Adrenal gland (tissue), 12 donors: Measurements from ENCODE around the gene TBC1D14. TPM values are rescaled to one million over a fixed set of nuclear protein-coding genes. Genes with fewer than 3 reads are reported as not detected.

Experiments
- DNase-seq, 7 donors: peaks; one replicate each; pipeline ENCODE4 v3.0.0-alpha.2; 2019 to 2020
- H3K27ac ChIP-seq, 5 donors: fragments of 200-600 bp; sonication (generic) in 4 of 5; 1 replicate in 3 of 5; 2 replicates in 2 of 5; pipeline versions ENCODE4 v1.5.1 to v1.8.0; 2016 to 2020; ENCODE audit warnings: mild to moderate bottlenecking in 1 of 5
- H3K27me3 ChIP-seq: fragments of 200-600 bp; 2 replicates; pipeline ENCODE4 v1.8.0; 2021
- H3K36me3 ChIP-seq, 2 donors: fragments of 200-600 bp; replicated peaks in 1 of 2; 1 replicate in 1 of 2; 2 replicates in 1 of 2; pipeline versions ENCODE4 v1.5.1 to v1.8.0; 2018 to 2022
- H3K4me1 ChIP-seq, 2 donors: fragments of 200-600 bp; replicated peaks in 1 of 2; 1 replicate in 1 of 2; 2 replicates in 1 of 2; pipeline versions ENCODE4 v1.5.1 to v1.8.0; 2018 to 2021
- H3K4me3 ChIP-seq, 4 donors: fragments of 200-600 bp; sonication (generic) in 3 of 4; one replicate each; pipeline ENCODE4 v1.5.1; 2016 to 2018
- H3K9me3 ChIP-seq, 3 donors: fragments of 200-600 bp; sonication (generic) in 1 of 3; replicated peaks in 1 of 3; 1 replicate in 2 of 3; 2 replicates in 1 of 3; pipeline versions ENCODE4 v1.5.1 to v1.8.0; 2016 to 2021
- CTCF ChIP-seq, 6 experiments: fragments of 450-650 bp in 4 of 6; fragments of 200-600 bp in 2 of 6; sonication (generic) in 1 of 6; IDR thresholded peaks; 1 replicate in 5 of 6; 2 replicates in 1 of 6; pipeline versions ENCODE4 v1.5.1 to v1.8.0; 2016 to 2021; ENCODE audit warnings: antibody characterized with exemption in 6 of 6, mild to moderate bottlenecking in 2 of 6, moderate library complexity in 1 of 6
- POLR2A ChIP-seq, 2 donors: fragments of 450-650 bp; IDR thresholded peaks; one replicate each; pipeline ENCODE4 v1.6.1; 2017; ENCODE audit warnings: antibody characterized with exemption in 2 of 2, mild to moderate bottlenecking in 2 of 2, moderate library complexity in 1 of 2
- WGBS, 4 donors: extraction: QIAGEN DNeasy Blood & Tissue Kit in 2 of 4; methylation state at CpG; one replicate each; pipeline versions ENCODE4 v1.1.5 to v1.1.7; 2013 to 2017; 5-methylcytosine and 5-hydroxymethylcytosine counted together
- intact Hi-C, 2 donors: fragments of 100-400 bp; cut with DNase I; formaldehyde crosslinking; loops; one replicate each; pipeline versions ENCODE4 v1.14.1 to v1.15.0; 2022 to 2023
- polyA plus RNA-seq, 3 donors: library from polyadenylated mRNA; stranded (reverse); fragments of 200-250 nt in 2 of 3; fragments of 350-450 nt in 1 of 3; fragmentation: Illumina TruSeq in 1 of 3; extraction: RNeasy Lipid Tissue Mini Kit (QIAGEN cat#74804) in 1 of 3; gene quantifications; one replicate each; pipeline ENCODE4 v1.2.3, GENCODE V29; 2013 to 2014
- total RNA-seq, 9 donors: library from RNA; depleted of rRNA in 4 of 9; stranded (reverse); fragments of >200 nt in 4 of 9; fragments of 120-200 nt in 1 of 9; fragmentation: NEBNext Ultra II Directional in 1 of 9; extraction: Animal tissue kit (Norgen Biotek cat#: 25700) in 1 of 9; gene quantifications; one replicate each; pipeline versions ENCODE4 v1.1.0 to v1.2.4, GENCODE V29; 2013 to 2023
- donor health status: healthy with polysubstance abuse.
- donor health status: Bipolar disorder and iron deficiency.
- donor health status: DM: yes; HTN: yes; CAD: no.
- donor health status: DM: no; HTN: no; CAD: no.
- donor health status: DM: no; HTN: no; CAD: no.
- donor health status: DM: yes; HTN: yes; CAD: no.

The TBC1D14 gene
- total and polyA plus RNA-seq, 12 donors = 24.9 to 110 (median 83.0) TPM

DNA sequence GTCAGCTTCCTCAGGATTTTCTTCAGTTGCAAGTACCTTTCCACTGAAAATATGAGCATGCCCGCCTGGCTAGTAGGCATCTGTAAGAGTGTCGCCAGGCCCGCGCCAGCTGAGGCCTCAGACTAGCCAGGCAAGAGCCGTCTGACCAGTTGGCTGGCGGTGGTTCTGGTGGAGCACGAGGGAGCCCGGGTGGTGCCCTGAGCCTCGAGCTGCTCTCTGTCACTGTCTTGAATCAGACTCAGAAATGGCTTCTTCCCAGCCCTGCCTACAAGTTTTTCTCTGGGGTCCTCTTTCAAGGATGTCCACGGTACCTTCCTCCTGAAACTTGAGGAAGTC is 146.3 kb downstream of the TBC1D14 start:
- 87 to 92% (median 88%) methylated on average over 9 to 10 of the region's 10 CpGs for WGBS, 4 donors
- Histone ChIP-seq H3K27ac (peak overlapping the region in 1 of 5 donors; percentile 7), H3K4me3 (no peak overlapping the region), H3K36me3 (peaks cover 0 to 44% of the 10 kb centered on the region in 2 donors), H3K9me3 (no peaks in the 10 kb centered on the region), H3K27me3 (no peaks in the 10 kb centered on the region), H3K4me1 (peaks cover 14 to 24% of the 10 kb centered on the region in 2 donors)
- intact Hi-C loops = no loop called here
- TF ChIP-seq CTCF (IDR thresholded peaks at IDR 0.05) (no peak), POLR2A (IDR thresholded peaks at IDR 0.05) (no peak)
- no peak for DNase-seq

DNA sequence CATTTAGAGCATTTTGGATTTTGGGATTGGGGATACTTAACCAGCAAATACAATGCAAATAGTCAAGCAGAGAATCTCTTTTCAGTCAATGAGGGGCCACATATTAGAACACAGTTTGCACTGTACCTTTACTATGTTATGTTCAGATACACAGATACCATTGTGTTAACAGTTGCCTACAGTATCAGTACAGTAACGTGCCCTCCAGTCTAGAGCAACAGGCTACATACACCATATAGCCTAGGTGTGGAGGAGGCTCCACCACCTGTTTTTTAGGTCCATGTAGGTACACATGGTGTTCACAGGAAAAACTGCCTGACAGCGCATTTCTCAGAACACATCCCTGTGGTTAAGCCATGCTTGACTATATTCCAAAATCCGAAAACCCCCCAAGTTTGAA is 149.2 kb downstream of the TBC1D14 start:
- 87 to 93% (median 90%) methylated on average over 3 of the region's 3 CpGs for WGBS, 4 donors
- H3K4me1 ChIP-seq = no peaks in the 10 kb centered on the region
- H3K4me3 ChIP-seq = no peak overlapping the region
- H3K27ac ChIP-seq = no peak overlapping the region
- H3K27me3 ChIP-seq = no peaks in the 10 kb centered on the region
- no peak for TF ChIP-seq POLR2A (IDR thresholded peaks at IDR 0.05)
- TF ChIP-seq CTCF (IDR thresholded peaks at IDR 0.05) = no peak
- peaks cover 0 to 70% of the 10 kb centered on the region in 2 donors for H3K36me3 ChIP-seq
- no peaks in the 10 kb centered on the region for H3K9me3 ChIP-seq
- intact Hi-C loops = no loop called here
- no peak for DNase-seq

DNA sequence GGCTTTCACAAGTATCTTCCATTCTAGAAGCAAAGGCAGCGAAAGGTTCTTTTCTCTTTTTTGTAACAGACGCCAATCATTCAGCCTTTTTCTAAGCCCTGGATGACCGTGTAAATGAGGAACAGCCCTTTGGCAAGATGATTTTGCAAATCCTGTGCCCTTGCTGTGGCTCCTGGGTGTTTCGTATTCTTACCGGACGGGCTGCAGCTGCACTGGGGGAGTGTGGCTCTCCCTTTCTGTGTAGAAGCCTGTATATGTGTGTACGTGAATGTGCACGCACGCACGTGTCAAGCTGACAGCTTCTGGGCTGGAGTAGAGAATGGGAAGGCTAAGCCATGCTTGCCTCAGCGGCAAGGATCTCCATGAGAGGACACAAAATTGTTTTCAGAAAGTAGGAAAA is 150.0 kb downstream of the TBC1D14 start:
- TF ChIP-seq POLR2A (IDR thresholded peaks at IDR 0.05) (no peak), CTCF (IDR thresholded peaks at IDR 0.05) (no peak)
- Histone ChIP-seq H3K4me1 (peaks cover 0 to 5% of the 10 kb centered on the region in 2 donors), H3K27me3 (no peaks in the 10 kb centered on the region), H3K9me3 (no peaks in the 10 kb centered on the region), H3K36me3 (peaks cover 0 to 74% of the 10 kb centered on the region in 2 donors), H3K27ac (no peak overlapping the region), H3K4me3 (no peak overlapping the region)
- intact Hi-C loops = no loop called here
- no peak for DNase-seq
- WGBS, 4 donors = 74 to 87% (median 80%) methylated on average over 11 of the region's 11 CpGs

GRCh38 chr4:7060346-7061150 is 150.9 kb downstream of the TBC1D14 start:
- WGBS, 4 donors = 85 to 89% (median 87%) methylated on average over 20 of the region's 20 CpGs
- no peak for TF ChIP-seq POLR2A (IDR thresholded peaks at IDR 0.05)
- no peak for TF ChIP-seq CTCF (IDR thresholded peaks at IDR 0.05)
- Histone ChIP-seq H3K4me3 (no peak overlapping the region), H3K36me3 (peaks cover 0 to 68% of the 10 kb centered on the region in 2 donors), H3K9me3 (no peaks in the 10 kb centered on the region), H3K4me1 (peaks cover 5 to 14% of the 10 kb centered on the region in 2 donors), H3K27me3 (no peaks in the 10 kb centered on the region), H3K27ac (no peak overlapping the region)
- DNase-seq = peak in 1 of 7 donors; percentile 13
- intact Hi-C loops = no loop called here
